ENCODE measurements around the gene SUCLG2. TPM values are rescaled to one million over a fixed set of nuclear protein-coding genes. Genes with fewer than 3 reads are reported as not detected.

SUCLG2 gene
- total and polyA plus RNA-seq, 10 of the 15 experiments (the other 5 are each of a cell fraction or from before 2014, with no cell fraction given): 17.8 to 50.9 (median 37.2) TPM

GRCh38 chr3:67486883-67487282 lies 167.5 kb downstream of the SUCLG2 start:
- Histone ChIP-seq H3K9me3 (replicated peaks; ENCODE audit: control insufficient read depth, insufficient read depth, low read length) (no peaks in the 10 kb centered on the region), H3K27me3 (replicated peaks in 1 of 2; ENCODE audit: control insufficient read depth in 2 of 2, insufficient read depth in 2 of 2, low read length in 1 of 2) (no peaks in the 10 kb centered on the region), H4K20me1 (ENCODE audit: control insufficient read depth, insufficient read depth) (no peaks in the 10 kb centered on the region), H2AFZ (ENCODE audit: control insufficient read depth, low read depth, low read length) (no peak overlapping the region), H3K4me2 (ENCODE audit: control insufficient read depth, insufficient read depth) (no peak overlapping the region), H3K4me1 (ENCODE audit: control insufficient read depth, insufficient read depth, low read length) (no peaks in the 10 kb centered on the region), H3K27ac (ENCODE audit: control insufficient read depth, insufficient read depth) (no peak overlapping the region), H3K9ac (ENCODE audit: control insufficient read depth, insufficient read depth, low read length) (no peak overlapping the region), H3K36me3 (ENCODE audit: control insufficient read depth in 2 of 2, insufficient read depth in 2 of 2, low read length in 1 of 2) (no peaks in the 10 kb centered on the region; a peak in 1 of 4 replicates), H3K79me2 (ENCODE audit: control insufficient read depth, insufficient read depth, low read length) (no peaks in the 10 kb centered on the region), H3K4me3 (no peak overlapping the region)
- BruUV-seq (replicated peaks): no TSS peak
- no peak for DNase-seq (ENCODE audit: low read depth, low spot score)
- FAIRE-seq: no peak
- in situ Hi-C loops (cut with MboI) (no loop called here), intact Hi-C loops (cut with micrococcal nuclease; ENCODE audit: unreplicated experiment) (no loop called here)
- ATAC-seq: no peak
- ChIA-PET RAD21 (ENCODE audit: unreplicated experiment) (no interaction called here), SMC1A (ENCODE audit: uncharacterized antibody, unreplicated experiment) (no interaction called here), CTCF (no interaction called here), POLR2A (no interaction called here)
- no peak for TF ChIP-seq RBBP5 (conservative IDR thresholded peaks at IDR 0.05)
- TF ChIP-seq SPI1 (IDR thresholded peaks at IDR 0.05; ENCODE audit: borderline replicate concordance, insufficient read depth, low read depth, low read length): no peak
- no peak for TF ChIP-seq TCF3 (IDR thresholded peaks at IDR 0.05; ENCODE audit: borderline replicate concordance, insufficient read depth, low read depth, low read length)
- no peak for TF ChIP-seq CBX5 (IDR thresholded peaks at IDR 0.05; ENCODE audit: low read depth)
- no peak for TF ChIP-seq CTCF (IDR thresholded peaks at IDR 0.05 in 2 of 3, conservative IDR thresholded peaks at IDR 0.05 in 1 of 3; ENCODE audit: control insufficient read depth in 2 of 3, extremely low read depth in 1 of 3, insufficient read depth in 1 of 3, low read depth in 3 of 3, low read length in 3 of 3)
- TF ChIP-seq YBX1 (IDR thresholded peaks at IDR 0.05): no peak
- TF ChIP-seq HDAC6 (IDR thresholded peaks at IDR 0.05; ENCODE audit: unreplicated experiment): no peak
- TF ChIP-seq, protein P1, sequence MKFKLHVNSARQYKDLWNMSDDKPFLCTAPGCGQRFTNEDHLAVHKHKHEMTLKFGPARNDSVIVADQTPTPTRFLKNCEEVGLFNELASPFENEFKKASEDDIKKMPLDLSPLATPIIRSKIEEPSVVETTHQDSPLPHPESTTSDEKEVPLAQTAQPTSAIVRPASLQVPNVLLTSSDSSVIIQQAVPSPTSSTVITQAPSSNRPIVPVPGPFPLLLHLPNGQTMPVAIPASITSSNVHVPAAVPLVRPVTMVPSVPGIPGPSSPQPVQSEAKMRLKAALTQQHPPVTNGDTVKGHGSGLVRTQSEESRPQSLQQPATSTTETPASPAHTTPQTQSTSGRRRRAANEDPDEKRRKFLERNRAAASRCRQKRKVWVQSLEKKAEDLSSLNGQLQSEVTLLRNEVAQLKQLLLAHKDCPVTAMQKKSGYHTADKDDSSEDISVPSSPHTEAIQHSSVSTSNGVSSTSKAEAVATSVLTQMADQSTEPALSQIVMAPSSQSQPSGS (IDR thresholded peaks at IDR 0.05; ENCODE audit: low read length): no peak
- no peak for TF ChIP-seq TAF1 (IDR thresholded peaks at IDR 0.05; ENCODE audit: borderline replicate concordance, low read depth, low read length)
- TF ChIP-seq MEF2B (IDR thresholded peaks at IDR 0.05; ENCODE audit: partially characterized antibody, poor library complexity, severe bottlenecking): no peak
- no peak for TF ChIP-seq CHD2 (IDR thresholded peaks at IDR 0.05; ENCODE audit: borderline replicate concordance, low read depth, low read length)
- TF ChIP-seq EED (IDR thresholded peaks at IDR 0.05; ENCODE audit: low read depth): no peak
- 83% methylated on average over 1 of the region's 1 CpG for WGBS (ENCODE audit: insufficient coverage, insufficient replicate concordance, low lambda C conversion rate, missing lambda C conversion rate)
